Mesothelial cell of epicardium (in vitro differentiated cells): ENCODE data around the gene NR1H2. TPM values are rescaled to one million over a fixed set of nuclear protein-coding genes. Genes with fewer than 3 reads are reported as not detected.

ENCODE experiments used
- DNase-seq, 2 experiments: peaks; one replicate each; pipeline ENCODE4 v3.0.0; 2021; ENCODE audit warnings: low spot score in 2 of 2; ENCODE audit not compliant: unreplicated experiment in 2 of 2
- H3K27ac Mint-ChIP-seq: 2 replicates; pipeline ENCODE4 v1.8.0; 2021; ENCODE audit warnings: mixed read lengths
- H3K27me3 Mint-ChIP-seq: 2 replicates; pipeline ENCODE4 v1.8.0; 2021; ENCODE audit warnings: low read depth, mixed read lengths
- H3K36me3 Mint-ChIP-seq: 2 replicates; pipeline ENCODE4 v1.8.0; 2021; ENCODE audit warnings: mixed read lengths
- H3K4me1 Mint-ChIP-seq: 2 replicates; pipeline ENCODE4 v1.8.0; 2021; ENCODE audit warnings: mixed read lengths
- H3K4me3 Mint-ChIP-seq: 2 replicates; pipeline ENCODE4 v1.8.0; 2021; ENCODE audit warnings: mild to moderate bottlenecking, moderate library complexity, mixed read lengths
- H3K9me3 Mint-ChIP-seq: 2 replicates; pipeline ENCODE4 v1.8.0; 2021; ENCODE audit warnings: mixed read lengths
- CTCF ChIP-seq: fragments of 200-600 bp; sonication (generic); IDR thresholded peaks from one replicate; pipeline ENCODE4 v1.5.0; 2021; ENCODE audit warnings: antibody characterized with exemption; ENCODE audit not compliant: unreplicated experiment
- total RNA-seq: library from RNA; stranded (reverse); gene quantifications from 3 replicates; pipeline ENCODE4 v1.2.1, GENCODE V29; 2021

The NR1H2 gene
- total RNA-seq, 1 donor from 2014 or later = 39.1 TPM

- Mint-ChIP-seq H3K4me3 (no peak overlapping the region), H3K27ac (no peak overlapping the region), H3K4me1 (peaks cover 24% of the 10 kb centered on the region), H3K27me3 (no peaks in the 10 kb centered on the region), H3K36me3 (peaks cover 13% of the 10 kb centered on the region), H3K9me3 (no peaks in the 10 kb centered on the region)
- DNase-seq = no peak
- TF ChIP-seq CTCF = no peak
Observed at GRCh38 chr19:50380751-50381151, 4.5 kb downstream of the NR1H2 start.

GRCh38 chr19:50381881-50382729 is 5.8 kb downstream of the NR1H2 start:
- no peak for DNase-seq
- no peak overlapping the region for H3K4me3 Mint-ChIP-seq
- peaks cover 22% of the 10 kb centered on the region for H3K4me1 Mint-ChIP-seq
- no peaks in the 10 kb centered on the region for H3K27me3 Mint-ChIP-seq
- H3K36me3 Mint-ChIP-seq = peaks cover 12% of the 10 kb centered on the region
- TF ChIP-seq CTCF = no peak
- no peak overlapping the region for H3K27ac Mint-ChIP-seq
- no peaks in the 10 kb centered on the region for H3K9me3 Mint-ChIP-seq

- H3K9me3 Mint-ChIP-seq = no peaks in the 10 kb centered on the region
- no peak for TF ChIP-seq CTCF
- DNase-seq = no peak
Observed at GRCh38 chr19:50383001-50383851, 7.0 kb downstream of the NR1H2 start.

GRCh38 chr19:50383852-50384684 is 7.8 kb downstream of the NR1H2 start, which contains the start of gene POLD1:
Gene POLD1, plus strand, starts transcription at chr19:50384347. Its CDS starts 14,505 bp downstream, at chr19:50398852.
- Mint-ChIP-seq H3K36me3 (peaks cover 15% of the 10 kb centered on the region), H3K4me3 (peak within 1 kb of the TSS; percentile 86), H3K27ac (peak within 1 kb of the TSS; percentile 91), H3K27me3 (no peaks in the 10 kb centered on the region), H3K4me1 (peaks cover 22% of the 10 kb centered on the region), H3K9me3 (no peaks in the 10 kb centered on the region)
- TF ChIP-seq CTCF = no peak
- peak; percentile 98 to 99 for DNase-seq

More at GRCh38 chr19:50383001-50383851, 7.0 kb downstream of the NR1H2 start:
- H3K4me3 Mint-ChIP-seq = peak overlapping the region; percentile 86
- H3K27ac Mint-ChIP-seq = peak overlapping the region; percentile 91
- H3K27me3 Mint-ChIP-seq = no peaks in the 10 kb centered on the region
- H3K36me3 Mint-ChIP-seq = peaks cover 16% of the 10 kb centered on the region
- H3K4me1 Mint-ChIP-seq = peaks cover 22% of the 10 kb centered on the region
